ENCODE results near the gene BUD23. TPM values are rescaled to one million over a fixed set of nuclear protein-coding genes. Genes with fewer than 3 reads are reported as not detected.
A peak's percentile ranks its signal among the peaks of the same experiment; 100 is the strongest.
"Not testable (repeated sequence)": the region's sequence is repeated elsewhere in the genome, so short reads cannot be mapped to it uniquely, and the experiment has no call there.

The BUD23 gene
- polyA plus RNA-seq, 1 experiment, result 48.6 TPM

DNA sequence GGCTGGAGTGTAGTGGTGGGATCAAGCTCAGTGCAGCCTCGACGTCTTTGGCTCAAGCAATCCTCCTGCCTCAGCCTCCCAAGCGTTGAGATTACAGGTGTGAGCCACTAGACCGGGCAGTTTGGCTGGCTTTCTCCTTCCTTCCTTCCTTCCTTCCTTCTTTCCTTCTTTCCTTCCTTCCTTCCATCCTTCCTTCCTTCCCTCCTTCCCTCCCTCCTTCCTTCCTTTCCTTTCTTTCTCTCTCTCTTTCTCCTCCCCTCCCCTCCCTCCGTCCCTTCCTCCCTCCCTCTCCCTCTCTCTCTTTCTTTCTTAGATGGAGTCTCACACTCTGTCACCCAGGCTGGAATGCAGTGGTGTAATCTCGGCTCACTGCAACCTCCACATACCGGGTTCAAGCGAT, 23.4 kb upstream of the BUD23 start:
- DNase-seq (ENCODE audit: low read depth, low spot score), result no peak
- ChIA-PET POLR2A (no interaction called here), CTCF (interaction anchor here (1.0 kb wide), 1 partner anchor 53 kb away, joined by 3 read pairs; no protein-coding TSS in a partner anchor)
- no peak overlapping the region for H3K4me3 ChIP-seq (ENCODE audit: low read depth, low read length)
- TF ChIP-seq, protein P1, sequence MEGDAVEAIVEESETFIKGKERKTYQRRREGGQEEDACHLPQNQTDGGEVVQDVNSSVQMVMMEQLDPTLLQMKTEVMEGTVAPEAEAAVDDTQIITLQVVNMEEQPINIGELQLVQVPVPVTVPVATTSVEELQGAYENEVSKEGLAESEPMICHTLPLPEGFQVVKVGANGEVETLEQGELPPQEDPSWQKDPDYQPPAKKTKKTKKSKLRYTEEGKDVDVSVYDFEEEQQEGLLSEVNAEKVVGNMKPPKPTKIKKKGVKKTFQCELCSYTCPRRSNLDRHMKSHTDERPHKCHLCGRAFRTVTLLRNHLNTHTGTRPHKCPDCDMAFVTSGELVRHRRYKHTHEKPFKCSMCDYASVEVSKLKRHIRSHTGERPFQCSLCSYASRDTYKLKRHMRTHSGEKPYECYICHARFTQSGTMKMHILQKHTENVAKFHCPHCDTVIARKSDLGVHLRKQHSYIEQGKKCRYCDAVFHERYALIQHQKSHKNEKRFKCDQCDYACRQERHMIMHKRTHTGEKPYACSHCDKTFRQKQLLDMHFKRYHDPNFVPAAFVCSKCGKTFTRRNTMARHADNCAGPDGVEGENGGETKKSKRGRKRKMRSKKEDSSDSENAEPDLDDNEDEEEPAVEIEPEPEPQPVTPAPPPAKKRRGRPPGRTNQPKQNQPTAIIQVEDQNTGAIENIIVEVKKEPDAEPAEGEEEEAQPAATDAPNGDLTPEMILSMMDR (IDR thresholded peaks at IDR 0.05; ENCODE audit: low read depth, low read length), result no peak
- no peak overlapping the region for H3K27ac ChIP-seq (ENCODE audit: low read depth, low read length)
- no peaks in the 10 kb centered on the region; the same call in 1 of the 2 replicates for H3K9me3 ChIP-seq (ENCODE audit: control insufficient read depth, insufficient read depth, low read length)
- H3K27me3 ChIP-seq (ENCODE audit: control insufficient read depth, insufficient read depth, low read length), result peaks cover 9% of the 10 kb centered on the region

DNA sequence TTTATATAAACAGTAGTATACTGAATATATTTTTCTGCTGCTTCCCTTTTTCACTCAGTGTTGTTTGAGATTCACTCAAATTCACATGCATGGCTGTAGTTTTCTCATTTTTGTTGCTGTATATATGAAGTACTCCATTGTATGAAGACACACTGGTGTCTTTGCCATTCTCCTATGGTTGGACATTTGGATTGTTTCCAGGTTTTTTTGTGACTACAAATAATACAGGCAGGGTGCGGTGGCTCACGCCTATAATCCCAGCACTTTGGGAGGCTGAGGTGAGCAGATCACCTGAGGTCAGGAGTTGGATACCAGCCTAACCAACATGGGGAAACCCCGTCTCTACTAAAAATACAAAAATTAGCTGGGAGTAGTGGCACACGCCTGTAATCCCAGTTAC, 22.8 kb upstream of the BUD23 start:
- H3K27ac ChIP-seq (ENCODE audit: low read depth, low read length); H3K27me3 ChIP-seq (ENCODE audit: control insufficient read depth, insufficient read depth, low read length); POLR2A ChIA-PET; DNase-seq (ENCODE audit: low read depth, low spot score); H3K4me3 ChIP-seq (ENCODE audit: low read depth, low read length); H3K9me3 ChIP-seq (ENCODE audit: control insufficient read depth, insufficient read depth, low read length): not testable (repeated sequence)
- CTCF ChIA-PET, result interaction anchor here (1.0 kb wide), 1 partner anchor 53 kb away, joined by 3 read pairs; no protein-coding TSS in a partner anchor

DNA sequence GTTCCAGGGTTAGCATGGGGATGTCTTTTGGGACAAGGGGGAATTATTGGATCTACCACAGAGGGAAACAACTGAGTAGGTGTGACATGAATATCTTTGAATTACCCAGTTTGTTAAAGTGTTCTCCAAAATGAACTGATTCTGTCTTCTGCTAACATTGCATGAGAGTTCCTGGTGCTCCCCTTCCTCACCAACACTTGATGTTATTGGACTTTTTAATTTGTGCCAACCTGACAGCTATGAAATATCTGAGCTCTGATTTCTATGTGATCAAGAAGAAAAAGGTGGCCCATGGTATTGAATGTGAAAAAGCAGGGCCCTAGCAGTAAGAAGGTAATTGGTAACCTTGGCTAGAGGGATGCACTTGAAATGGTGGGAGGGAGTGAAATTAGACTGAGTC, 20.4 kb upstream of the BUD23 start:
- no peak for DNase-seq (ENCODE audit: low read depth, low spot score)
- Histone ChIP-seq H3K4me3 (ENCODE audit: low read depth, low read length) (no peak overlapping the region), H3K9me3 (ENCODE audit: control insufficient read depth, insufficient read depth, low read length) (no peaks in the 10 kb centered on the region; the same call in 1 of the 2 replicates), H3K27me3 (ENCODE audit: control insufficient read depth, insufficient read depth, low read length) (peaks cover 12% of the 10 kb centered on the region), H3K27ac (ENCODE audit: low read depth, low read length) (no peak overlapping the region)
- ChIA-PET CTCF (no interaction called here), POLR2A (no interaction called here)
- TF ChIP-seq, protein P1 (IDR thresholded peaks at IDR 0.05; ENCODE audit: low read depth, low read length), result no peak

DNA sequence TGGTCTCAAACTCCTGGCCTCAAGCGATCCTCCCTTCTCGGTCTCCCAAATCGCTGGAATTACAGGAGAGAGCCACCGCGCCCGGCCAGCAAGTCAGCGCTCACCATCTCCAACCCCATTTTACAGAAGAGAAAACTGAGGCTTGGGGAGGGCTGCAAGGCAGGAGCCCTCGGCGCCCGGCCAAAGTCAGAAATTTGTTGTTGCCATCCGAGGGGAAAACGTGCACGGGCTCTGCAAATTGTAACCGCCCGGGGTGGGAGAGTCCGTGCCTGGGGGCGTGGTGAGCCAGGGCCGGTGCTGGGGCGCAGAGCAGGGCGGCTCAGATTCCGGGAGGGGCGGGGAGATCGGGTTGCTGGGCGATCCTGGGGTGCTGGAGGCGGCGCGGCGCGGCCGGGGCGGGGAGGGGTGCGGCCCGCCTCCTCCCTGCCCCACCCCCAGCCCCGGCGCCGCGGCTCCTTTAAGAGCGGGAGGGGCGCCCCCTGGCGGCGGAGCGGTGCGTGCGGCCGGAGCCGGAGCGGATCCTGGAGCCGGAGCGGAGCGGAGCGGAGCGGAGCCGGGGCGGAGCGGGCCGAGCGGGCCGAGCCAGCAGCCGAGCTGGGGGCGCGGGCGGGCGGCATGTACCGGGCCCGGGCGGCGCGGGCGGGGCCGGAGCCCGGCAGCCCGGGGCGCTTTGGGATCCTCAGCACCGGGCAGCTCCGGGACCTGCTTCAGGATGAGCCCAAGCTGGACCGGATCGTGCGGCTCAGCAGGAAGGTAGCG, 15.9 kb upstream of the BUD23 start, which contains the start of gene VPS37D:
Gene VPS37D (plus strand): TSS at position 488 of the 759 bp plus-strand sequence. CDS start 128 bp downstream, at position 616.
- POLR2A ChIA-PET, result interaction anchor here (0.5 to 1.6 kb wide), 3 partner anchors 31 to 60 kb away, joined by 3 to 4 read pairs (median 4); no protein-coding TSS in a partner anchor
- H3K4me3 ChIP-seq (ENCODE audit: low read depth, low read length), result peak within 1 kb of the TSS; percentile 73
- H3K27me3 ChIP-seq (ENCODE audit: control insufficient read depth, insufficient read depth, low read length), result peaks cover 6% of the 10 kb centered on the region
- peak; percentile 57 for DNase-seq (ENCODE audit: low read depth, low spot score)
- CTCF ChIA-PET, result interaction anchor here (0.6 to 1.4 kb wide), 9 partner anchors 15 to 504 kb away, joined by 3 to 9 read pairs (median 4); no protein-coding TSS in a partner anchor
- TF ChIP-seq, protein P1 (IDR thresholded peaks at IDR 0.05; ENCODE audit: low read depth, low read length), result peak; percentile 64
- H3K9me3 ChIP-seq (ENCODE audit: control insufficient read depth, insufficient read depth, low read length), result no peaks in the 10 kb centered on the region
- no peak within 1 kb of the TSS for H3K27ac ChIP-seq (ENCODE audit: low read depth, low read length)

DNA sequence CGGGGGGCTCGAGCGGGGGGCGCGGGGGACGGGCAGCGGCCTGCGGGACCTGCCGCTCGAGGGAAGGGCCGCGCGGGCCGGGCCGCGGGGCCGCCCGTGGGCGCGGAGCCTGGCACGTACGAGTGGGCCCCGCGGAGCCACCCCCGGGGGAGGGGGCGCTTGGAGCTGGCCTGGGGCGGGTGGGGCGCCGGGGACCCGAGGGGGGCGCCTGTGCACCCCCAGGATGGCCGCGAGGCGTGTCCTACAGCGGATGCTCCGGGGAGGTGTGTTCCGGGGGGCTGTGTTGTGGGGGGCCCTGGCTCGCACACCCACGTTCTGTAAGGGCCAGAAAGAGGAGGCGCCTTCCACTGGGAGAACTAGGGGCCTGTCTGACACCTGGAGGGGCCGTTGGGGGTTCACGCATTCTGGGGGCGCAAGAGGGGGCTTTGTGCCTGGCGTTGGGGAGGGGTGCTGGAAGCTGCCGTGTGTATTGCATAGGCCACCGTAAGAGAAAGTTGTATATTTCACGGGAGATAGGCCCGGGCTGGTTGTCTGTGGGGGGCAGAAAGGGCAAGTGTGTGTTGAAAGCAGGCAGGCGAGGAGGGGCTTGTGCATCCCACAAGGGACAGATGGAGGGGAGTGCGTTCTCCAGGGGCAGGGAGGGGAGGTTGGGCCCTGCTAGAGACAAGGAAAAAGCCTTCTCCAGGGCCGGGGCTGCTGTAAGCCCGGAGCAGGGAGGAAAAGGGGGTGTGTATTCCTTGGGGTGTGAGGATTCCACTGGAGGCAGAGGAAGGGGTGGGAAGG, 15.1 kb upstream of the BUD23 start:
- H3K9me3 ChIP-seq (ENCODE audit: control insufficient read depth, insufficient read depth, low read length), result no peaks in the 10 kb centered on the region
- ChIA-PET CTCF (interaction anchor here (0.6 to 1.4 kb wide), 9 partner anchors 14 to 503 kb away, joined by 3 to 9 read pairs (median 4); no protein-coding TSS in a partner anchor), POLR2A (interaction anchor here (0.5 to 1.6 kb wide), 4 partner anchors 25 to 61 kb away, joined by 3 to 7 read pairs (median 4); no protein-coding TSS in a partner anchor)
- TF ChIP-seq, protein P1 (IDR thresholded peaks at IDR 0.05; ENCODE audit: low read depth, low read length), result no peak
- peaks cover 6% of the 10 kb centered on the region for H3K27me3 ChIP-seq (ENCODE audit: control insufficient read depth, insufficient read depth, low read length)
- no peak overlapping the region for H3K27ac ChIP-seq (ENCODE audit: low read depth, low read length)
- peak overlapping the region; percentile 73 for H3K4me3 ChIP-seq (ENCODE audit: low read depth, low read length)
- no peak for DNase-seq (ENCODE audit: low read depth, low spot score)

Measured in AG04450 (cell line).